ENCODE measurements around the gene TSC22D2.

Gene TSC22D2

DNA sequence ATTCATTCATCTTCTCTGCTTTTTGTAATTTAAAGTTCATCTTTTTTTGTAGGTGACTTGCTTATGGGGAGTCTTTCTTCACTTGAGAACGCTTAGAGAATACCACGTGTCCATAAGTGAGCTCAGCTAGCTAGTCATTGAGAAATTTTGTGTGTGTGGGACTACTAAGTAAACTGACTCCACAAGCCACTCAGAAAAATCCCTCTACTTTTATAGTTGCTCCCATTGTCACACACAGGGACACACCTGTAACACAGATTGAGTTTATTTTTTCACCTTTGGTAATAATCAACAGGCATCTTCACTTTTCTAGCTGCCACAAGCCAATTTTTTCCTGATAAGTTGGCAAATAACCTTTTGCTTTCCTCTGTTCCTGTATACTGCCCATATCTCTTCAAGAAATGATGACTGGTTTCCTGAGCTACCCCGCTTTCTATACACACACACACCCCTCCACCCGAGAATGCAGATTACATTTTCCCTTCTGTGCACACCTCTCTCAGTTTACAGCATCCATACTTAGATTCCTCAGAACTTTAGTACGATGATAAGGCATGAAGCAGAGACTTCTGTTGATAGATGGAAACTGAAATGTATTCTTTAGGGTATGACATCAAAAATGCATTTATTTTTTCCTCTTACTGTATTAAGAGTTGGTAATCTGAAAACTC, 4.6 kb downstream of the TSC22D2 start:
- H3K4me3 ChIP-seq (ENCODE audit: extremely low read depth, insufficient read depth, low read length, poor library complexity, severe bottlenecking), result peak overlapping the region; percentile 95
- WGBS, 2 experiments (ENCODE audit: insufficient coverage in 2 of 2), result 50 to 67% methylated on average over 1 of the region's 5 CpGs
- peak overlapping the region; percentile 7 for H3K27ac ChIP-seq (ENCODE audit: low read depth, low read length, severe bottlenecking)
- no peaks in the 10 kb centered on the region for H3K9me3 ChIP-seq (ENCODE audit: control insufficient read depth, low read length)
- peaks cover 29% of the 10 kb centered on the region for H3K36me3 ChIP-seq (ENCODE audit: control insufficient read depth, insufficient read depth, low read length)
- H3K4me1 ChIP-seq (ENCODE audit: control insufficient read depth, insufficient read depth, low read length, poor library complexity, severe bottlenecking), result peaks cover 5% of the 10 kb centered on the region

DNA sequence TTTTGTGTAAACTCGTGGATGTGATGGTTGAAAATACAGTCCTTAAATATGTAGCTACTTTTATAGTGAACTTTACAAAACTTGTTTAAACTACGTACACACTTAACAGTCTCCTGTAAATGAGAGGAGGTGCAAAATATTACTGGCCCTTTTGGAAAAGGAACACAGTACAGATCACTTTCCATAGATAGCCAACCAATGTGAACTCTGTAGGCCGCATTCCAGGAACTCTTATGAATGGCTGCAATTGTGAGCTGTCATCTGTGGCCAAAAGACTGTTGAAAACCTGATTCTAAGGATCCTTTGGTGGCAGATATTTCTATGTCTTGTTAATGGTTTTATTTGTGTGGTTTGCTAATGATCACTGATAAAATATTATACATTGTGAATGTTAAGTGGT, 6.2 kb downstream of the TSC22D2 start:
- Histone ChIP-seq H3K27ac (ENCODE audit: low read depth, low read length, severe bottlenecking) (no peak overlapping the region), H3K36me3 (ENCODE audit: control insufficient read depth, insufficient read depth, low read length) (peaks cover 34% of the 10 kb centered on the region), H3K4me3 (ENCODE audit: extremely low read depth, insufficient read depth, low read length, poor library complexity, severe bottlenecking) (peak overlapping the region; percentile 95), H3K4me1 (ENCODE audit: control insufficient read depth, insufficient read depth, low read length, poor library complexity, severe bottlenecking) (peaks cover 12% of the 10 kb centered on the region), H3K9me3 (ENCODE audit: control insufficient read depth, low read length) (no peaks in the 10 kb centered on the region)
- WGBS, 2 experiments (ENCODE audit: insufficient coverage in 2 of 2), result 50 to 83% methylated on average over 1 of the region's 3 CpGs

DNA sequence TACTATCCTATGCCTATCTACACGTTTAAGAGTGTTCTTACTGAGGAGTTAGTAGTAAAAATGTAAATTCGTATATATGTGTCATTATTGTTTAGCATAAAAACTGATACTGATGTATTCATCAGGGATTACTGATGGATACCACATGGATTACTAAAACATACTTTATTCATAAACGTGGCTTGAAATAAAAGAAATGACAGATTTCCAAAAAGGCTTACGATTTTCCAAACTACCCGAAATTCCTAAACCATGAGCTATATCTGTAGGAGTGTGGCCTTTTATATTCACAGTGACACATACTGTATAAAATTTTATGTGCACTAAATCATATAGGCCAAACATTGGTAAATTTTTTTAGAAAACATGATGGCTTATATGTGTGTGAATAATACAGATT, 6.9 kb downstream of the TSC22D2 start:
- Histone ChIP-seq H3K27ac (ENCODE audit: low read depth, low read length, severe bottlenecking) (no peak overlapping the region), H3K9me3 (ENCODE audit: control insufficient read depth, low read length) (no peaks in the 10 kb centered on the region), H3K4me3 (ENCODE audit: extremely low read depth, insufficient read depth, low read length, poor library complexity, severe bottlenecking) (peak overlapping the region; percentile 95), H3K4me1 (ENCODE audit: control insufficient read depth, insufficient read depth, low read length, poor library complexity, severe bottlenecking) (peaks cover 12% of the 10 kb centered on the region), H3K36me3 (ENCODE audit: control insufficient read depth, insufficient read depth, low read length) (peaks cover 34% of the 10 kb centered on the region)
- 100% methylated on average over 1 of the region's 5 CpGs; no CpG with 5 or more reads in 1 of the 2 experiments for WGBS, 2 experiments (ENCODE audit: insufficient coverage in 2 of 2)

DNA sequence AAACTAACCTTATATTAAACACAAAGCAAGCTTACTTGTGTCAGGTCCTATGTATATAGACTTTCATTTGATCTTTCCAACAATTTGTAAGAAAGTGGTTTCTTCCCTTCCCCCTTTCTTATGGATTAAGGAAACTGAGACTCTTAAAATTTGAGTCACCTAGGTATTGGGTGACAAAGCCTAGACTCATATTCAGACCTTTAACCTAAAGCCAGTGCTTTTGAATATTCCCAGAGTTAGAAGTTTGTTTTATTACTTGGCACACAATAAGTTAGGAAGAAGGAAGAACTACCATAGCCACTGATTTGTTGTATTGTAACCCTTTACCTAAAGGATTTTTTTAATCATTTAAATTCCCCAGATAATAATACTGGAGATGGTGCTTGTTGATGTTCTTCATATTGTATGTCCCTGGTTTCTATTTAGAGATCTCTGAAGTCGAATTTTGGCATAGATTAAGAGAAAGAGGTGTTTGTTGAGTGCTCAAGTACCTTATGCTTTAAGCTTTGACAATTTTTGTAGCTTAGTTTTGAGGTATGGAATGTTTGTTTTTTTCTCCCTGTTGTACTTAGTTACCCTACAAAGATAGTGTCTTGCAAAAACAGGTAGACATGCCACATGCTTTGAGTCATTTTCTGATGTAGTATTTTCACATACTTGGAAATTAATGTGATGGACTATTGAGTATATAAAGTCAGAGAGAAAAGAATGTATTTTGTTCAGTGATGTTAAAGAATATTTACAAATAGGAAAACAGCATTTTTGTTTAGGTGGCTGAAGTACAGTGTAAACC, 11.2 kb downstream of the TSC22D2 start:
- 88% methylated on average over 1 of the region's 1 CpG; no CpG with 5 or more reads in 1 of the 2 experiments for WGBS, 2 experiments (ENCODE audit: insufficient coverage in 2 of 2)
- H3K4me3 ChIP-seq (ENCODE audit: extremely low read depth, insufficient read depth, low read length, poor library complexity, severe bottlenecking), result no peak overlapping the region
- no peak overlapping the region for H3K27ac ChIP-seq (ENCODE audit: low read depth, low read length, severe bottlenecking)
- H3K9me3 ChIP-seq (ENCODE audit: control insufficient read depth, low read length), result no peaks in the 10 kb centered on the region
- peaks cover 12% of the 10 kb centered on the region for H3K4me1 ChIP-seq (ENCODE audit: control insufficient read depth, insufficient read depth, low read length, poor library complexity, severe bottlenecking)
- peaks cover 23% of the 10 kb centered on the region for H3K36me3 ChIP-seq (ENCODE audit: control insufficient read depth, insufficient read depth, low read length)

DNA sequence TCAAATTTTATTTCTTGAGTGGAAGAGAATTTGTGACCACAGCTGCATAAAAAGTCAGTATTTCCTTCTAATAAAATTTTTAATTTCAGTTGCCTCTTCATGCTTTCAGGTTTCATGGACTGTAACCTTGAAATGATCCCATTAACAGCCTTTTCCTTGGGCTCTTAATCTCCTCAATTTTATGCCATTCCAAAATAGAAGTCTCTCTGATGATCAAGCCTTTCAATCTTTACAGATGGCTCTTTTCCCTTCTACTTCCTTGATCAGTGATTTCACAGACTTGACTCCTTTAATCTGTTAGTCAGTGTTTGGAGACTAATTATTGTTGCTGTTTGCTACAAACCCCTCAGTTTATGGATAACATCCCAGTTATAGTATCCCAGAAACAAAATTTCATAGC, 11.9 kb downstream of the TSC22D2 start:
- H3K4me1 ChIP-seq (ENCODE audit: control insufficient read depth, insufficient read depth, low read length, poor library complexity, severe bottlenecking), result peaks cover 12% of the 10 kb centered on the region
- H3K4me3 ChIP-seq (ENCODE audit: extremely low read depth, insufficient read depth, low read length, poor library complexity, severe bottlenecking), result no peak overlapping the region
- peaks cover 23% of the 10 kb centered on the region for H3K36me3 ChIP-seq (ENCODE audit: control insufficient read depth, insufficient read depth, low read length)
- H3K27ac ChIP-seq (ENCODE audit: low read depth, low read length, severe bottlenecking), result no peak overlapping the region
- H3K9me3 ChIP-seq (ENCODE audit: control insufficient read depth, low read length), result no peaks in the 10 kb centered on the region

DNA sequence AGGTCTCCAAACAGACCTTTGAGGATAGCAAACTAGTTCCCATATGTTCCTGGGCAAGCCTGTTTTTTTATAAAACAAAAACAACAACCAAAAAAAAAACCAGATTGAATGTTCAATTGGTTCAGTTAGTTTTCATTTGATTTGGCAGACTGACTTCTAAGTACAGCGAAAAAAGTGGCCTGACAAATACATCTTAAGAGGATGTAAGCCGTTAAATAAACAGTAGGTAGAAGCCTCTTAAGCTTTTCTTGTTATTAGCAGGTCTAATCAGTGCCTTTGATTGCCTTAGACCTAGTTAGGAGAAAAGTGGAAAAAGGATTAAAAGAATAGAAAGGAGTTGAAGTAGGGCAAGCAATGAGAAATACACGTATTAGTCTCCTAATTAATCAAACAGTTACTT, 13.2 kb downstream of the TSC22D2 start:
- Histone ChIP-seq H3K4me1 (ENCODE audit: control insufficient read depth, insufficient read depth, low read length, poor library complexity, severe bottlenecking) (peaks cover 8% of the 10 kb centered on the region), H3K4me3 (ENCODE audit: extremely low read depth, insufficient read depth, low read length, poor library complexity, severe bottlenecking) (no peak overlapping the region), H3K9me3 (ENCODE audit: control insufficient read depth, low read length) (no peaks in the 10 kb centered on the region), H3K36me3 (ENCODE audit: control insufficient read depth, insufficient read depth, low read length) (peaks cover 19% of the 10 kb centered on the region), H3K27ac (ENCODE audit: low read depth, low read length, severe bottlenecking) (no peak overlapping the region)
- WGBS, 2 experiments (ENCODE audit: insufficient coverage in 2 of 2), result 85 to 94% methylated on average over 2 of the region's 3 CpGs

DNA sequence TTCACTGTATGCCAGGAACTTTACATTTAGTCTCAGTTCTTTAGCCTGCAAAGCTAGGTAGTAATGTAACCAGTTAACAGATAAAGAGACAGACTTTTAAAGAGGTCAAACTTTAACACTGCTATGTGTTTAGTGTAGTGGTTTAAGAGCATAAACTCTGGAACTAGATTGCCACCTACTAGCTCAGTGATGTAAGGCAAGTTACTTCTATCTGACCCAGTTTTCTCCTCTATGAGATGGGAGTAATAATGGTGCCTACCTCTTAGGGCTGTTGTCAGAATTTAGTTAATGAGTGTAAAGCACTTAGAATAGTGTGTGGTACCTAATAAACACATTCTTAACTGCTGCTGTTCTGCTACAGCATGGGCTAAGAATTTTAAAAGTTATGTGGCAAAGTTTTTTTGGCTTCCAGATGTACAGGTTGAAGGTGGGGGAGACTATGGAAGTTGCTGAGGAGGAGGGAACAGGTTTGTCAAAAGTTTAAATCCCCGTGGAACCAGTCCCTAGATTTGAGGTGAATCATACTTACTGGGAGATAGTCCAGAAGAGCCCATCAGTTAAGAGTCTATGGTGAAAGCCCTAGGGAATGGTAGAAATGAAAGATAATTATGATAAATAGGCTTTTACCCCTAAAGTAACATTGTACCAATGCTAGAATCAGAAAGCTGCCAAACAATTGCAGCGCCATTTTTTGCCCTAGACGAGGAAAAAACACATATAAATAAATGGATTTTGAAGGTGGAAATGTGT, 13.9 kb downstream of the TSC22D2 start:
- Histone ChIP-seq H3K4me1 (ENCODE audit: control insufficient read depth, insufficient read depth, low read length, poor library complexity, severe bottlenecking) (peaks cover 8% of the 10 kb centered on the region), H3K27ac (ENCODE audit: low read depth, low read length, severe bottlenecking) (no peak overlapping the region), H3K9me3 (ENCODE audit: control insufficient read depth, low read length) (no peaks in the 10 kb centered on the region), H3K36me3 (ENCODE audit: control insufficient read depth, insufficient read depth, low read length) (peaks cover 23% of the 10 kb centered on the region), H3K4me3 (ENCODE audit: extremely low read depth, insufficient read depth, low read length, poor library complexity, severe bottlenecking) (no peak overlapping the region)
- whole genome bisulfite sequencing, 2 experiments (ENCODE audit: insufficient coverage in 2 of 2), result 100% methylated on average over 1 to 3 of the region's 3 CpGs

DNA sequence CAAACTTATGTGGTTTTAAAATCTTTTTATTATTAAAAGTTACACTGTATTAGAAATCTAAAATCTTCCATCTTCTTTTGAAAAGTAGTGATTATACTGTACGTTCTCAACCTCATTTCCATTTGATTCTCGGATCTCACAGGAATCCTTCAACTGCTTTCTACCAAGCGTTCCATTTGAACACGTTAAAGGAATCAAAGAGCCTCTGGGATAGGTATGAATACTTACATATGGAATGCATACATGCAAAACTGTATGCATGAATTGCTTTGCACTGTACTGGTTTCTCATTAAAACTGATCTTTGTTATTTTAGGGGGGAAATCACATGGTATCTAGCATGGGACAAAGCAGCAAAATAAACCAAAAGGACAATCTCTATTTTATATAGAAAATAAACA, 14.8 kb downstream of the TSC22D2 start:
- H3K4me3 ChIP-seq (ENCODE audit: extremely low read depth, insufficient read depth, low read length, poor library complexity, severe bottlenecking), result no peak overlapping the region
- H3K4me1 ChIP-seq (ENCODE audit: control insufficient read depth, insufficient read depth, low read length, poor library complexity, severe bottlenecking), result peaks cover 5% of the 10 kb centered on the region
- WGBS, 2 experiments (ENCODE audit: insufficient coverage in 2 of 2), result 100% methylated on average over 2 of the region's 4 CpGs; no CpG with 5 or more reads in 1 of the 2 experiments
- H3K27ac ChIP-seq (ENCODE audit: low read depth, low read length, severe bottlenecking), result no peak overlapping the region
- H3K36me3 ChIP-seq (ENCODE audit: control insufficient read depth, insufficient read depth, low read length), result peaks cover 24% of the 10 kb centered on the region
- no peaks in the 10 kb centered on the region for H3K9me3 ChIP-seq (ENCODE audit: control insufficient read depth, low read length)

DNA sequence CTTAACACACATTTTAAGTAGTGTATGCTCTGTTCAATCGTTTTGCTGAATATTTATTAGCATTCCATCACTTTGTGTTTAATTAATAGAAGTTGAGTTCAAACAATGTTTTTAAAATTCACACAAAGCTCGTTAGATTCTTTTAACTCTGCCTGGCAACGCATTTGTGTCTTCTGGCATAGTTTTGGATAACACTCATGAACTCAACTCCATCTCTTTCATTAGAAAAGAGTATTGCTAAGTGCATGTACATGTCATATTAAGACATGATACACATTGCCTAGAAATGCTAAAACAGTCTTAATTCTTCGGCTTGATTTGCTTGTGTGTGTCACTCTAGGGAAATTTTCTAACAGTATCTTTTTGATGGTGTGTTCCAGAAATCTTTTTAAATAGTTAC, 15.7 kb downstream of the TSC22D2 start:
- no peaks in the 10 kb centered on the region for H3K9me3 ChIP-seq (ENCODE audit: control insufficient read depth, low read length)
- WGBS, 2 experiments (ENCODE audit: insufficient coverage in 2 of 2), result 100% methylated on average over 1 of the region's 4 CpGs

DNA sequence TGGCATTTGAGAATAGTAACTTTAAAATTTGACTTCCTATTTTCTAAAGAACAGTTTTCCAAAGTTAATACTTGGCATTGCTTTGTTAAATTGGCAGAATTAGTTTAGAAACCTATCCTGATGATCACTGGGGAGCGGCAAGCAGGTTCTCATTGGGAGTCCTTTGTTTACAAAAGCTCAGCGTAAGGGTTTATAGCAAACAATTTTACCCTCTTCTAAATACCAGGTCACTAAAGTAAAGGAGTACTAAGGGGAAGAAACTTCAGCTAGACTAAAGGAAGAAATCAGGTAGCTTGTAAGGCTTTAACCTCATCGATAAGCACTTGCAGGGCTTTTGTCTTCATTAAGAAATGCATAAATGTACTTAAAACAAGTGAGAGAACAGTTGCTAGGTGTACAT, 18.2 kb downstream of the TSC22D2 start:
- peaks cover 3% of the 10 kb centered on the region for H3K4me1 ChIP-seq (ENCODE audit: control insufficient read depth, insufficient read depth, low read length, poor library complexity, severe bottlenecking)
- H3K36me3 ChIP-seq (ENCODE audit: control insufficient read depth, insufficient read depth, low read length), result peaks cover 32% of the 10 kb centered on the region
- no peak overlapping the region for H3K4me3 ChIP-seq (ENCODE audit: extremely low read depth, insufficient read depth, low read length, poor library complexity, severe bottlenecking)
- H3K27ac ChIP-seq (ENCODE audit: low read depth, low read length, severe bottlenecking), result no peak overlapping the region
- 100% methylated on average over 1 of the region's 3 CpGs; no CpG with 5 or more reads in 1 of the 2 experiments for WGBS, 2 experiments (ENCODE audit: insufficient coverage in 2 of 2)
- H3K9me3 ChIP-seq (ENCODE audit: control insufficient read depth, low read length), result no peaks in the 10 kb centered on the region

More for the DNA sequence above, 15.7 kb downstream of the TSC22D2 start:
- Histone ChIP-seq H3K36me3 (ENCODE audit: control insufficient read depth, insufficient read depth, low read length) (peaks cover 22% of the 10 kb centered on the region), H3K4me1 (ENCODE audit: control insufficient read depth, insufficient read depth, low read length, poor library complexity, severe bottlenecking) (no peaks in the 10 kb centered on the region), H3K4me3 (ENCODE audit: extremely low read depth, insufficient read depth, low read length, poor library complexity, severe bottlenecking) (no peak overlapping the region), H3K27ac (ENCODE audit: low read depth, low read length, severe bottlenecking) (no peak overlapping the region)

All from mesodermal cell (in vitro differentiated cells).